Panc1 (cell line): ENCODE measurements around the gene XXYLT1. TPM values are rescaled to one million over a fixed set of nuclear protein-coding genes. Genes with fewer than 3 reads are reported as not detected.

Experiments used
- ATAC-seq: fragments of 200-7000 bp; cut with Tn5 transposase; 2 replicates; pipeline ENCODE4 v1.9.1; 2020; ENCODE audit warnings: mild to moderate bottlenecking, moderate library complexity
- BruUV-seq: library from RNA; stranded (reverse); fragments of 400-500 nt; replicated peaks from 2 replicates; lab custom pipeline; 2021; lab: Mats Ljungman, UMichigan
- CTCF ChIA-PET: fragments of 300-600 bp; sonication (Branson Sonifier 250); formaldehyde crosslinking; loops from one replicate; lab custom pipeline; 2022; ENCODE audit warnings: antibody characterized with exemption; lab: Charles Lee
- POLR2A ChIA-PET: fragments of 300-600 bp; sonication (Branson Sonifier 250); formaldehyde crosslinking; loops from one replicate; lab custom pipeline; 2022; ENCODE audit warnings: antibody characterized with exemption; lab: Charles Lee
- DNase-seq: peaks from one replicate; pipeline ENCODE4 v3.0.0-alpha.2; 2010; ENCODE audit warnings: low read depth, low spot score
- H3K27ac ChIP-seq: 2 replicates; pipeline ENCODE4 v1.5.1; 2011; ENCODE audit warnings: mild to moderate bottlenecking, low read length, inconsistent platforms
- H3K27me3 ChIP-seq: fragments of 200-500 bp; sonication (Bioruptor generic); 2 replicates; pipeline ENCODE4 v1.6.0; 2014; ENCODE audit warnings: low read length, inconsistent platforms; ENCODE audit not compliant: control insufficient read depth, insufficient read depth
- H3K36me3 ChIP-seq: fragments of 200-500 bp; sonication (Bioruptor generic); 2 replicates; pipeline ENCODE4 v1.5.1; 2014; ENCODE audit warnings: inconsistent platforms, mild to moderate bottlenecking, low read length, moderate library complexity; ENCODE audit not compliant: control insufficient read depth, insufficient read depth
- H3K4me1 ChIP-seq: 2 replicates; pipeline ENCODE4 v1.5.1; 2011; ENCODE audit warnings: inconsistent platforms, mild to moderate bottlenecking, low read length, moderate library complexity; ENCODE audit not compliant: control insufficient read depth, insufficient read depth
- H3K4me3 ChIP-seq, 2 experiments: 2 replicates each; pipeline ENCODE4 v1.5.1; 2011 to 2012; ENCODE audit warnings: low read depth in 2 of 2, low read length in 2 of 2, mild to moderate bottlenecking in 2 of 2, inconsistent platforms in 1 of 2, moderate library complexity in 1 of 2
- H3K9me3 ChIP-seq: fragments of 200-500 bp; sonication (Bioruptor generic); 2 replicates; pipeline ENCODE4 v1.5.1; 2014; ENCODE audit warnings: low read depth, mild to moderate bottlenecking, inconsistent platforms, low read length, moderate library complexity; ENCODE audit not compliant: control insufficient read depth, insufficient read depth
- CTCF ChIP-seq: fragments of 450-650 bp; IDR thresholded peaks from 2 replicates; pipeline ENCODE4 v1.5.1; 2017; ENCODE audit warnings: mild to moderate bottlenecking
- POLR2AphosphoS5 ChIP-seq: IDR thresholded peaks from 2 replicates; pipeline ENCODE4 v1.6.1; 2012; ENCODE audit warnings: mild to moderate bottlenecking, low read depth, low read length, moderate library complexity
- SIN3A ChIP-seq: IDR thresholded peaks from 2 replicates; pipeline ENCODE4 v1.6.1; 2012; ENCODE audit warnings: low read depth, mild to moderate bottlenecking, low read length, moderate library complexity, borderline replicate concordance; ENCODE audit not compliant: insufficient read depth
- TCF7L2 ChIP-seq: IDR thresholded peaks from 2 replicates; pipeline ENCODE4 v1.6.1; 2011; ENCODE audit warnings: mild to moderate bottlenecking, low read depth, low read length, inconsistent platforms
- in situ Hi-C: cut with HindIII; loops from 2 replicates; pipeline ENCODE4 v1.10.0; 2016; ENCODE audit warnings: low sequenced_read_pairs, low pct_unique_long_range_greater_than_20kb
- intact Hi-C: fragments of 100-400 bp; cut with micrococcal nuclease; formaldehyde crosslinking; loops from one replicate; pipeline ENCODE4 v1.10.0; 2022; ENCODE audit not compliant: unreplicated experiment
- total RNA-seq: library from RNA; stranded (reverse); gene quantifications from one replicate; pipeline ENCODE4 v1.2.1, GENCODE V29; 2021; ENCODE audit not compliant: unreplicated experiment
- TF ChIP-seq, protein P1 (sequence below), 2 experiments: IDR thresholded peaks; 2 replicates each; pipeline ENCODE4 v1.6.1; 2011 to 2012; ENCODE audit warnings: low read depth in 2 of 2, control low read depth in 1 of 2, low read length in 1 of 2, mild to moderate bottlenecking in 1 of 2, moderate library complexity in 1 of 2; ENCODE audit not compliant: insufficient read depth in 1 of 2

XXYLT1 gene
- total RNA-seq, 1 experiment from 2014 or later = 26.0 TPM

DNA sequence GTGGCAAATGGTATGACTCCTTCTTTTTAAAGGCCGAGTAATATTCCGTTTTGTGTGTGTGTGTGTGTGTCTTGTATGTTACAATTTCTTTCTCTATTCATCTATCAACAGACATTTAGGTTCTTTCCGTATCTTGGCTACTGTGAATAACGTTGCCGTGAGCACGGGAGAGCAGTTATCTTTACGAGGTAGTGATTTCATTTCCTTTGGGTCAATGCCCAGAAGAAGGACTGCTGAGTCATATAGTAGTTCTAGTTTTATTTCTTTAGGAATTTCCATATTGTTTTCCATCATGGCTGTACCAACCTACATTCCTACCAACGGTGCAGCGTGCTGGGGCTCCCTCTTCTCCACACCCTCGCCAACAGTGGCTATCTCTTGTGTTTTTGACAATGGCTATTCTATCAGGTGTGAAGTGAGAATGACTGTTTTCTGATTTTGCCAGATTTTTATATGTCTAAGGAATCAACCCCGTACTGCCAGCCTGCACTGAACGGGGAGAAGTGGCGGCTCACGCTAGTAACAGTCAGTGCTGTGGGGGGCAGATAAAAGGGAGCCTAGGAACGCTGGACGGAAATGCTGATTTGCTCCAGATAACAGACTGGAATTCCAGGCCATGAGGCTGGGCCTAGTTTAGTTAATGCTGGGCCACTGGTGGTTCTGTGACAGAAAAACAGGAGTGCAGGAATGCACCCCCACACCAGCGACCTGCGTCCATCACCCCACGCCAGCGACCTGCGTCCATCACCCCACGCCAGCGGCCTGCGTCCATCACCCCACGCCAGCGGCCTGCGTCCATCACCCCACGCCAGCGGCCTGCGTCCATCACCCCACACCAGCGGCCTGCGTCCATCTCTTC lies 168.1 kb downstream of the XXYLT1 start:
- no peaks in the 10 kb centered on the region for H3K9me3 ChIP-seq
- TF ChIP-seq TCF7L2 = no peak
- TF ChIP-seq POLR2AphosphoS5 = peak; percentile 82; the same call in 1 of the 2 replicates
- peak; percentile 91 for DNase-seq
- intact Hi-C loops = loop anchor here (5.0 kb wide), 1 partner anchor 71 kb away; no protein-coding TSS in a partner anchor
- BruUV-seq = TSS peak; percentile 19
- H3K27ac ChIP-seq = peak overlapping the region; percentile 100
- ChIA-PET POLR2A (no interaction called here), CTCF (no interaction called here)
- no peaks in the 10 kb centered on the region for H3K27me3 ChIP-seq
- in situ Hi-C loops = no loop called here
- H3K36me3 ChIP-seq = no peaks in the 10 kb centered on the region
- peaks cover 64% of the 10 kb centered on the region for H3K4me1 ChIP-seq
- H3K4me3 ChIP-seq = no peak overlapping the region
- peak; percentile 83 for ATAC-seq

DNA sequence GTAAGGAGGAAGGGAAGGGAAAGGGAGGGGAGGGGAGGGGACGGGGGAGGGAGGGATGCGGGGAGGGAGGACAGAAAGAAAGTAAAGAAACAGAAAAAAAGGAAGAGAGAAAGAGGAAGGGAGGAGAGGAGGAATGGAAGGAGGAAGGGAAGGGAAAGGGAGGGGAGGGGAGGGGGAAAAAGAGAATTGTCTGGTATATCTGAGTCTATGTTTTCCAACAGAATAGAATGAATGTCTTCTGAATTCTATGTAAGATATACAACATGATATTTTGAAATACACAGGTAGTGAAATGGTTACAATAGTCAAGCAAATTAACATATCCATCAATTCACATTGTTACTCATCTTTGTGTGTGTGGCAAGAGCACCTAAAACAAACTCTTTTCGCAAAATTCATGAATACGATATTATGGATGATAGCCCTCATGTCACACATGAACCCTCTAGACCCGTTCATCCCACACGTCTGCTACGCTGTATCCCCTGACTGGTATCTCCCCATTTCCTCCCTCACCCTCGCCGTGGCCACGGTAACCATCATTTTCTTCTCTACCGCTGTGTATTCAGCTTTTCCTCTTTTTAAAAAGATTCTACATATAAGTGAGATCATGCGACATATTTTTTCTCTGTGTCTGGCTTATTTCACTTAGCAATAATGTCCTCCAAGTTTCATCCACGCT lies 168.9 kb downstream of the XXYLT1 start:
- no TSS peak for BruUV-seq
- no peaks in the 10 kb centered on the region for H3K36me3 ChIP-seq
- ChIA-PET CTCF (no interaction called here), POLR2A (no interaction called here)
- peaks cover 70% of the 10 kb centered on the region for H3K4me1 ChIP-seq
- H3K9me3 ChIP-seq = no peaks in the 10 kb centered on the region
- TF ChIP-seq TCF7L2 = no peak
- TF ChIP-seq, protein P1, sequence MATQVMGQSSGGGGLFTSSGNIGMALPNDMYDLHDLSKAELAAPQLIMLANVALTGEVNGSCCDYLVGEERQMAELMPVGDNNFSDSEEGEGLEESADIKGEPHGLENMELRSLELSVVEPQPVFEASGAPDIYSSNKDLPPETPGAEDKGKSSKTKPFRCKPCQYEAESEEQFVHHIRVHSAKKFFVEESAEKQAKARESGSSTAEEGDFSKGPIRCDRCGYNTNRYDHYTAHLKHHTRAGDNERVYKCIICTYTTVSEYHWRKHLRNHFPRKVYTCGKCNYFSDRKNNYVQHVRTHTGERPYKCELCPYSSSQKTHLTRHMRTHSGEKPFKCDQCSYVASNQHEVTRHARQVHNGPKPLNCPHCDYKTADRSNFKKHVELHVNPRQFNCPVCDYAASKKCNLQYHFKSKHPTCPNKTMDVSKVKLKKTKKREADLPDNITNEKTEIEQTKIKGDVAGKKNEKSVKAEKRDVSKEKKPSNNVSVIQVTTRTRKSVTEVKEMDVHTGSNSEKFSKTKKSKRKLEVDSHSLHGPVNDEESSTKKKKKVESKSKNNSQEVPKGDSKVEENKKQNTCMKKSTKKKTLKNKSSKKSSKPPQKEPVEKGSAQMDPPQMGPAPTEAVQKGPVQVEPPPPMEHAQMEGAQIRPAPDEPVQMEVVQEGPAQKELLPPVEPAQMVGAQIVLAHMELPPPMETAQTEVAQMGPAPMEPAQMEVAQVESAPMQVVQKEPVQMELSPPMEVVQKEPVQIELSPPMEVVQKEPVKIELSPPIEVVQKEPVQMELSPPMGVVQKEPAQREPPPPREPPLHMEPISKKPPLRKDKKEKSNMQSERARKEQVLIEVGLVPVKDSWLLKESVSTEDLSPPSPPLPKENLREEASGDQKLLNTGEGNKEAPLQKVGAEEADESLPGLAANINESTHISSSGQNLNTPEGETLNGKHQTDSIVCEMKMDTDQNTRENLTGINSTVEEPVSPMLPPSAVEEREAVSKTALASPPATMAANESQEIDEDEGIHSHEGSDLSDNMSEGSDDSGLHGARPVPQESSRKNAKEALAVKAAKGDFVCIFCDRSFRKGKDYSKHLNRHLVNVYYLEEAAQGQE (IDR thresholded peaks at IDR 0.05; ENCODE audit: insufficient read depth in 1 of 2, low read depth in 2 of 2, low read length in 1 of 2) = no peak
- TF ChIP-seq CTCF = no peak
- no peak for TF ChIP-seq SIN3A
- TF ChIP-seq POLR2AphosphoS5 = no peak
- in situ Hi-C loops = no loop called here
- no peaks in the 10 kb centered on the region for H3K27me3 ChIP-seq
- no peak for DNase-seq
- intact Hi-C loops = loop anchor here (5.0 kb wide), 1 partner anchor 70 kb away; no protein-coding TSS in a partner anchor
- ATAC-seq = no peak
- H3K27ac ChIP-seq = peak overlapping the region; percentile 100
- H3K4me3 ChIP-seq = no peak overlapping the region
